ENCODE results near the gene RBCK1. TPM values are rescaled to one million over a fixed set of nuclear protein-coding genes. Genes with fewer than 3 reads are reported as not detected.

Gene RBCK1
- 10 to 100 TPM; 81.9 to 84.0 TPM for total RNA-seq

DNA sequence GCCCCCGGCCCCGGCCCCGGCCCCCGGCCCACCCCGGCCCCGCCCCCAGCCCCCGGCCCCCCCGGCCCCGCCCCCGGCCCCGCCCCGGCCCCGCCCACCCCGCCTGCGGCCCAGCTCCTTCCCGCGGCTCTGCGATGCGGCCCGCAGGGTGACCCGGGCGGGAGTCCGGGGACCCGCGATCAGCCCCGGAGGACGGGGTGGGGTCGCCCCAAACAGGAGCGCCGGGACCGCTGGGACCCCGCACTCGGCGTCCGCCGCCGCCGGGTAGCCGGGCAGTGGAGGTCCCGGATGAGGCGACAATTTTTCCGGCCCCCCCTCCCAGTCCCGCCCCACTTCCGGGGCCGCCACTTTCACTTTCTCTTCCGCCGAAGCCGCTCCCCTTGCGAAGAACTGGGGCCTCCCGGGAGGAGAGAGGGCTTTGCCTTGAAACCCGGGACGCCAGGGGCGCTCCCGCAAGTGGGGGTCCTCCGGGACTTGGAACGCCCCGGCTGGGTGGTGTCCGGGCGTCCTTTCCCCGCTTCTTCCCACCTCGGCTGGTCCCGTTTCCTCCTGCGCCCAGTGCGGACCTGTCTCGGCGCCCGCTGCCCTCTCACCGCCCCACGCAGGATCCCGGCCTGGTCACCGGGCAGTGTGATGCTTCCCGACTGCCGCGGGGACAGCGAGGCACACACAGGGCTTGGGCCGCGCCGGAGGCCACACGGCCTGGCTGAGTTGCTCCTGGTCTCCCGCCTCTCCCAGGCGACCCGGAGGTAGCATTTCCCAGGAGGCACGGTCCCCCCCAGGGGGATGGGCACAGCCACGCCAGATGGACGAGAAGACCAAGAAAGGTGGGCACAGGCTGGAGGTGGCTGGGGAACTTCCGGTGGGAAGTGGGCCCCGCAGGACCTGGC, at the start of gene RBCK1:
Gene RBCK1, plus strand, starts transcription at position 347 of the 890 bp plus-strand sequence. Its CDS starts 459 bp downstream, at position 806.
- Mint-ChIP-seq H3K27ac (peak within 1 kb of the TSS; percentile 94), H3K36me3 (ENCODE audit: low read depth) (peaks cover 54% of the 10 kb centered on the region), H3K4me1 (peaks cover 38% of the 10 kb centered on the region), H3K27me3 (no peaks in the 10 kb centered on the region), H3K4me3 (peak within 1 kb of the TSS; percentile 95), H3K9me3 (no peaks in the 10 kb centered on the region)
- peak; percentile 81 for ATAC-seq (replicated peaks)

DNA sequence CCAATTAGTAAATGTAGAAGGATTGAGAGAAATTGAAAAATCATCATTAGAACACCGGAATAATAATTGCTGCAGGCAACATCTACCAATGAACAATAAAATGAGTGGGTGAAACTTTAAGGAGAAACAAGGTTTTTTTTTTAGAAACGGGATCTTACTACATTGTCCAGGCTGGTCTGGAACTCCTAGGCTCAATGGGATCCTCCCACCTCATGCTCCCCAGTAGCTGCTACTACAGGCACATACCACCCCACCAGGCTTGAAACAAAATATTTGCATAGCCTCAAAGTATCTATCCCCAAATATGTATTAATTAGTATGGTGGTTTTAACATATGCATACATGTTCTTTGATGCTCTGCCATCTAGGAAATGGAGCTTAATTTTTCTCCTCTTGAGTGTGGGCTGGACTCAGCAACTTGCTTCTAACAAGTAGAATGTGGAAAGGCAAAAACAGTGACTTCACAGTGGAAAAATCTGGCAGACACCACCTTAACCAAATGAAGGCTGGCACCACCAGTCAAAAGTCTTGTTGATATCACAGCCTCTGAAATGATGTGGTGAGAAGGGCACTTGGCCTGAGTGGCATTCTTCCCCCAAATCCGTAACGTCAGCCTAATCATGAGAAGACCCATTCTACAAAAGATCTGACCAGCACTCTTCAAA, 49.1 kb upstream of the RBCK1 start:
- Mint-ChIP-seq H3K27ac (no peak overlapping the region), H3K4me3 (no peak overlapping the region), H3K9me3 (no peaks in the 10 kb centered on the region), H3K4me1 (peaks cover 8% of the 10 kb centered on the region), H3K27me3 (no peaks in the 10 kb centered on the region), H3K36me3 (ENCODE audit: low read depth) (no peaks in the 10 kb centered on the region)
- no peak for ATAC-seq (replicated peaks)

DNA sequence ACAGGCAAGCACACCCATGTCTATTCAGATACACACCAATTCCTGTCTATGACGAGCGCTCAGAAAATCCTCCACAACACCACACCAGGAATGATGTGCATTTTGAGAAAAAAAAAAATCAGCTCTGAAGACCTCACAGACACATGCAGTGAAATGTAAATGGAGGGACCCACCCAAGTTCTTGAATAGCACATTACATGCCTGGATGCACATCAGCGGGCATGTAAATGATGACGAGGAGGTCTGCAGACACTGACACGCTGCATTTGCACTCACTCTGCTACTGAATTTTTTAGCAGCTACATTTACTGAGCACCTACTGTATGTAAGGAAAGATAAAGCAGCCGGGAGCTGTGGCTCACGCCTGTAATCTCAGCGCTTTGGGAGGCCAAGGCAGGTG, 46.5 kb upstream of the RBCK1 start:
- no peak for ATAC-seq (replicated peaks)
- Mint-ChIP-seq H3K27ac (no peak overlapping the region), H3K4me3 (no peak overlapping the region), H3K9me3 (no peaks in the 10 kb centered on the region), H3K4me1 (peaks cover 29% of the 10 kb centered on the region), H3K36me3 (ENCODE audit: low read depth) (no peaks in the 10 kb centered on the region), H3K27me3 (no peaks in the 10 kb centered on the region)

DNA sequence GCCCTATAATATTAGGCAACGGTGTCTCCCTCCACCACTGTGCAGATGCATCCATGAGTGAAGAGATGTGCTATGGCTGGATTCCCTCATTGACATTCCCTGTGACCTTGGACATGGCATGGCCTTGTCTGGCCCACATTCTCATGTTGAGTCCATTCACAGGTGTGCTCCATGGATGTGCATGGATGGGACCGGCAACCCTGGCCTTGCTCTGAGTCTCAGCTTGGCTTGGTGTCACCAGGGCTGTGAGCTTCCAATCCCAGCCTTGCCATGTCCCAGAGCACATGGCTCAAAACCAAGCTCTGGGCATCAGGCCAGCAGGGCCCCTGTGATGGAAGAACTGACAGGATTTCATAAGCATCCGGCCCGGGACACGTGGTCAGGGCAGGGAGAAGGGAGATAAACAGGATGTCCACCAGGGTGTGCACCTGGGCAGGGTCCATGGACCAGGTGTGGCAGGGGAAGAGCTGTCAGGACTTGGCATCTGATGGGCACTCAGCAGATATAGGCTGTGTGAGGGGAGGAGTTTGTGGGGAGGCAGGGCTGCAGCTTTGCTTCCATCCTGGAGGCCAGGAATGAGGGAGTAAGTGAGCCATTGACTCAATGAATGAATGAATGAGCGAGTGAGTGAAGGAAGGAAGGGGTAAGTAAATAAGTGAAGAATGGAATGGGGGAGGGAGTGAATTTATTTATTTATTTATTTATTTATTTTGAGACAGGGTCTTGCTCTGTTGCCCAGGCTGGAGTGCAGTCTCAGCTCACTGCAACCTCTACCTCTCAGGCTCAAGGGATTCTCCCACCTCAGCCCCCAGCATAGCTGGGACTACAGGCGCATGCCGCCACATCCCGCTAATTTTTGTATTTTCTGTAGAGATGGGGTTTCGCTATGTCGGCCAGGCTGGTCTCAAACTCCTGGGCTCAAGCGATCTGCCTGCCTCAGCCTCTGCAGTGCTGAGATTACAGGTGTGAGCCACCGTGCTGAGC, 45.5 kb upstream of the RBCK1 start:
- Mint-ChIP-seq H3K4me3 (no peak overlapping the region), H3K36me3 (ENCODE audit: low read depth) (no peaks in the 10 kb centered on the region), H3K9me3 (no peaks in the 10 kb centered on the region), H3K27me3 (no peaks in the 10 kb centered on the region), H3K4me1 (peaks cover 30% of the 10 kb centered on the region), H3K27ac (peak overlapping the region; percentile 36)
- peak; percentile 71 for ATAC-seq (replicated peaks)

DNA sequence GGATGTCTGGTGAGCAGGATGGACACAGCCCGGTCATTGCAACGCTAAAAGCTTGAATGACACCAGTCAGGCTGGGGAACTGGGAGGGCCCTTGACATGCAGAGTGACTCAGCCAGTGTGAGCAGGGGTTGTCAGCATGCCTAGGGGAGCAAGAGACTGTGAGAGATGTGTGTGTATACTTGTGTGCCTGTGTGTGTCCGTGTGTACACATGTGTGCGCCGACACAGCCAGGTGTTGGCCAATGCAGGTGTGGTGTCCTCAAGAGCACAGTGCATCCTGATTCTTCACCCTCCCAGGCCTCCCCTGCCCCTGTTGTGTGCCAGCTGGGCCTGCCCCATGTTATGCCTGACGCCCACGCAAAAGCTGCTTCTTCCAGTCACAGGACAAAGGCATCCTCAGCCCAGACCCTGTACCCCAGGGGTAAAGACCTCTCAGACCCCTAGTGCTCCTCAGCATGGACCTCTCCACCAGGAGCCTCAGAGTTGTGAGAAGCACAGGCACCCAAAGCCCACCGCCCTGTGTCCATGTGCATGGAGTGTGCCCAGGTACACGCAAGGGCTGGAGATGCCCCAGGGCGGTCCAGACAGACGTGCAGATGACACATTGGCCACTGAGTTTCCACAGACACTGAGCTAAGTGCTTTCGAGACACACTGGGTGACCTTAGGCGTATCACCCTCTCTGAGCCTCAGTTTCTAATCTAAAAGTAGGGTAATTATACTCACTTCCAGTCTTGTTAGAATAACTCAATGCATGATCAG, 44.6 kb upstream of the RBCK1 start:
- H3K36me3 Mint-ChIP-seq (ENCODE audit: low read depth), result no peaks in the 10 kb centered on the region
- H3K4me3 Mint-ChIP-seq, result no peak overlapping the region
- no peak for ATAC-seq (replicated peaks)
- H3K4me1 Mint-ChIP-seq, result peaks cover 31% of the 10 kb centered on the region
- no peaks in the 10 kb centered on the region for H3K27me3 Mint-ChIP-seq
- no peak overlapping the region for H3K27ac Mint-ChIP-seq
- H3K9me3 Mint-ChIP-seq, result no peaks in the 10 kb centered on the region

DNA sequence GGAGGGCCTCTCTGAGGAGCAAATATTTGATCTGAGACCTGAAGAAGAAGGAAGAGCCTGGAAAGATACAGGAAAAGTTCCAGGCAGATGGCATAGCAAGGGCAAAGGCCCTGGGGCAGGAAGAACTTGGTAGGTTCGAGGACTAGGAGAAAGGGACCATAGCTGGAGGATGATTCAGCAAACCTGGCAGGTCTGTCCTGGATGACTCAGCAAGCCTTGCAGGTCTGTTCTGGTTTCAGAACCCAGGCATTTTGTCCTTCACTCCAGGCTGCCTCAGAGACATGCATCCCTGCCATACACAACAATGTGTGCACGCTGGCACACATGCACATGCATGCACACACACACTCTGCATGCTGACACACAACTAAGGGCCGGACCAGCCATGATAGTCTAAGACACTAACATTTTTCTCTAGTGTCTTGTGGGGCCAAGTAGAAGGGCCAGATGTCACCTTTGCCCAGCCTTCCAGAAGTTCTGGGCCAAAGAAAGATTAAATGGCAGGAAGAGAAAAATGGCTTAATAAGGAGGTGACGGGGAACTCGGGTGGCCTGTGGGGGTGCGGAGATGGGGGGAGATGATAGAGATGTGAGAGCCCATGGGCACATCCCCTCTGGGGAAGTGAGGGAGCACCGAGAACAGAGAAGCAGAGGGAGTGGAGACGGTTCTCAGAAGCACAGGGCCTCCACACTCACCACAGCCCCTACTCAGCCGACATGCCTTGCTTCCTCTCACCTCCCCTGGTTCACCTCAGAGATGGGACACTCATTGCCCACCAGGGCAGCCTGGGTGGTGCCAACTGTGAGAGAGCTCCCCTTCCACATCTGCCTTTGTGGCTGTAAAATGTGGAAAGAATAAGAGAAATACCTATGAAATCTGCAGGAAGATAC, 42.9 kb upstream of the RBCK1 start:
- ATAC-seq (replicated peaks), result peak; percentile 55
- Mint-ChIP-seq H3K27me3 (no peaks in the 10 kb centered on the region), H3K27ac (peak overlapping the region; percentile 76), H3K4me3 (peak overlapping the region; percentile 61), H3K9me3 (no peaks in the 10 kb centered on the region), H3K36me3 (ENCODE audit: low read depth) (no peaks in the 10 kb centered on the region), H3K4me1 (peaks cover 37% of the 10 kb centered on the region)

DNA sequence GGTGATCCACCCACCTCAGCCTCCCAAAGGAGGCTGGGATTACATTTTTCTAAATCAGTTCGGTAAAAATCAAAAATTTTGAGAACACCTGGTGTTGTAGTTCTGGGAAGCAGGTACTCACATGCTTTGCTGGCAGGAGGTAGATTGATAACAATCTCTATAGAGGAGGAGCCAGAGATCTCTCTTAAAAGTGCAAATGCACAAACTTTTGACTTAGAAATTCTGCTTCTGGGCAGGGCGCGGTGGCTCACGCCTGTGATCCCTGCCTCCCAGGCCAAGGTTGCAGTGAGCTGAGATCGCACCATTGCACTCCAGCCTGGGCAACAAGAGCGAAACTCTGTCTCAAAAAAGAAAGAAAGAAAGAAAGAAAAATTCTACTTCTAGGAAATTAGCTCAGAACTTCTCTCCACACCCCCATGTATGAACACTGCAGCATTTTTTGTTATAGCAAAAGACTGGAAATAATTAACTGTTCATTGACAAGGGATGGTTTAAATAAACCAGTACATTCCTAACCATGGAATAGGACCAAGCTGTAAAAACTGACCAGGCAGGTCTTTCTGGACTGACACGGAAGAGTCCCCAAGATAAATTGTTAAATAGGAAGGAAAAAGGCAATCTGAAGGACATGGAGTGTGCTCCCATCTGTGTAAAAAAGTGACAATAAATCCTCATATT, 41.9 kb upstream of the RBCK1 start:
- no peaks in the 10 kb centered on the region for H3K36me3 Mint-ChIP-seq (ENCODE audit: low read depth)
- peak overlapping the region; percentile 76 for H3K27ac Mint-ChIP-seq
- peak overlapping the region; percentile 61 for H3K4me3 Mint-ChIP-seq
- H3K27me3 Mint-ChIP-seq, result no peaks in the 10 kb centered on the region
- peaks cover 37% of the 10 kb centered on the region for H3K4me1 Mint-ChIP-seq
- H3K9me3 Mint-ChIP-seq, result no peaks in the 10 kb centered on the region
- peak; percentile 31 for ATAC-seq (replicated peaks)

DNA sequence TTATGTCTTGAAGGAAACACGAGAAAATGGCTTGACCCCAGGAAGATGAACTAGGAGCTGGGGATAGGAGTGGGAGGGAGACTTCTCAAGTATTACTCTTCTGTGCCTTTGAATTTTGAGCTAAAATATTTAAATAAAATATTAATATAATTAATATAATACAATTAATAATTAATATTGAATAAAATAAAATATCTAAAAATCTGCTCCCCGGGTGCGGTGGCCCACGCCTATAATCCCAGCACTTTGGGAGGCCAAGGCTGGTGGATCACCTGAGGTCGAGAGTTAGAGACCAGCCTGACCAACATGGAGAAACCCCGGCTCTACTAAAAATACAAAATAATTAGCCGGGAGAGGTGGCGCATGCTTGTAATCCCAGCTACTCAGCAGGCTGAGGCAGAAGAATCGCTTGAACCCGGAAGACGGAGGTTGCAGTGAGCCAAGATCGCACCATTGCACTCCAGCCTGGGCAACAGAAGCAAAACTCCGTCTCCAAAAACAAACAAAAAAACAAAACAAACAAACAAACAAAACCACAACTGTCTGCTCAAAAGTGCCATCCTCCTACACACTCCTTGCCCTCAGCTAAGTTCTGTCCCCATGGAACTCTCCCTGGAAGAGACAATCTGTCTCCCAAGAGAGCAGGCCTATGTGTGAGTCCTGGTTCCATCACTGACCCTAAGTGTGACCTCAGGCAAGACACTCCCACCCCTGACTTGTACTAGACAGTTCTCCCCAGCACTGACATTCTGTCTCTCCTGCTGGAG, 41.2 kb upstream of the RBCK1 start:
- Mint-ChIP-seq H3K27ac (peak overlapping the region; percentile 76), H3K9me3 (no peaks in the 10 kb centered on the region), H3K27me3 (no peaks in the 10 kb centered on the region), H3K4me3 (peak overlapping the region; percentile 61), H3K4me1 (peaks cover 37% of the 10 kb centered on the region), H3K36me3 (ENCODE audit: low read depth) (no peaks in the 10 kb centered on the region)
- no peak for ATAC-seq (replicated peaks)

DNA sequence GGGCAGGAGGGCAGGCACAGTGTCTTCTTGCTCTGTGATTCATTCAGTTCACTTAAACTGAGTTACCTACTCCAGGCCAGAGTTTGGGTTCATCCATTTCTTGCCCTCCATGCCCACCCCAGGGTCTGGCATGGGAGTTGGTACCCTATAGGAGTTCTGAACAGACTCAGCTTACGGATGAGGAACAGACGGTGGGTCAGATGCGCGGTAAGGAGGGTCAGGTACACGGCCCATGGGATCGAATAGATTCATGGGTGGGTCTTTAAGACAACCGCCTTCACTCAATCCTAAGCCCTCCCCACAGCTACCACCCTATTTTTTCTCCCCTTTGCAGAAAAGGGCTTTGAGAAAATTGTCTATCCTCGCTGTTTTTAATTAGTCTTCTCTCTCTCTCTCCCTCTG, 40.6 kb upstream of the RBCK1 start:
- ATAC-seq (replicated peaks), result no peak
- H3K27me3 Mint-ChIP-seq, result no peaks in the 10 kb centered on the region
- H3K4me1 Mint-ChIP-seq, result peaks cover 34% of the 10 kb centered on the region
- H3K9me3 Mint-ChIP-seq, result no peaks in the 10 kb centered on the region
- no peak overlapping the region for H3K4me3 Mint-ChIP-seq
- no peak overlapping the region for H3K27ac Mint-ChIP-seq
- H3K36me3 Mint-ChIP-seq (ENCODE audit: low read depth), result no peaks in the 10 kb centered on the region

DNA sequence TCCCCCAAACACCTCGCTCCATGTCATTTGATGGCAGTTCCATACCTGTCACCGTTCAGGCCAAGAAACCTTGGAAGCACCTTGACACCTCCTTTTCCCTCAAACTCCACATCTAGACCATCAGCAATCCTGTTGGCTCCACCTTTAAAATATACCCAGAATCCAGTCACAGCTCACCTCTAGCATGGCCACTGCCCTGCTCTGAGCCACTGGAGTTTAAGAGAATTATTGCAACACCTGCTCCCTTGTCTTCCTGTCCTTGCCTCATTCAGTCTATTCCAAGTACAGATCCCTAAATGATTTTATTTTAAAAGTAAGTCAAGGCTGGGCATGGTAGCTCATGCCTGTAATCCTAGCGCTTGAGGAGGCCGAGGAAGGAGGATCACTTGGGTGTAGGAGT, 39.2 kb upstream of the RBCK1 start:
- no peaks in the 10 kb centered on the region for H3K36me3 Mint-ChIP-seq (ENCODE audit: low read depth)
- no peak overlapping the region for H3K27ac Mint-ChIP-seq
- no peaks in the 10 kb centered on the region for H3K27me3 Mint-ChIP-seq
- no peak overlapping the region for H3K4me3 Mint-ChIP-seq
- H3K4me1 Mint-ChIP-seq, result peaks cover 39% of the 10 kb centered on the region
- ATAC-seq (replicated peaks), result no peak
- H3K9me3 Mint-ChIP-seq, result no peaks in the 10 kb centered on the region

DNA sequence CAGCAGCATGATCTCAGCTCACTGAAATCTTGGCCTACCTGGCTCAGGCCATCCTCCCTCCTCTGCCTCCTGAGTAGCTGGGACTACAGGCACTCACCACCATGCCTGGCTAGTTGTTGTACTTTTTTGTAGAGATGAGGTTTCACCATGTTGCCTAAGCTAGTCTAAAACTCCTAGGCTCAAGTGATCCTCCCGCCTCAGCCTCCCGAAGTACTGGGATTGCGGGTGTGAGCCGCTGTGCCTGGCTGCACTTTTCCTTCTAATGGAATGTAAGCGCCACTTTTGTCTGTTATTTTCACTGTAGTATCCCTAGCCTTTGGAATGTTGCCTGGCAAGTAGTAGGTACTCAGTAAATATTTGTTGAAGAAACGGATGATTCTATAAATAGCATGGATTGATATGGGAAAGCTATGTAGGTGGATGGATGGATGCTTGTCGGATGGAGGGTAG, 37.9 kb upstream of the RBCK1 start:
- H3K9me3 Mint-ChIP-seq, result no peaks in the 10 kb centered on the region
- H3K27ac Mint-ChIP-seq, result no peak overlapping the region
- H3K36me3 Mint-ChIP-seq (ENCODE audit: low read depth), result no peaks in the 10 kb centered on the region
- no peaks in the 10 kb centered on the region for H3K27me3 Mint-ChIP-seq
- no peak overlapping the region for H3K4me3 Mint-ChIP-seq
- no peak for ATAC-seq (replicated peaks)
- peaks cover 27% of the 10 kb centered on the region for H3K4me1 Mint-ChIP-seq
